SK-N-SH treated with all-trans-retinoic acid at 6 μM for 48 hours (cell line): ENCODE results near the gene GALNT15.

Experiments used
- ATAC-seq: fragments of 200-7000 bp; cut with Tn5 transposase; 3 replicates; pipeline ENCODE4 v1.9.1; 2020; ENCODE audit warnings: mild to moderate bottlenecking, moderate library complexity
- ARNTL ChIP-seq: fragments of 450-650 bp; formaldehyde crosslinking; IDR thresholded peaks from 2 replicates; pipeline ENCODE4 v1.5.0; 2020; ENCODE audit warnings: low read depth, mild to moderate bottlenecking, moderate library complexity, borderline replicate concordance
- BACH2 ChIP-seq: fragments of 250-450 bp; sonication (Bioruptor Pico); IDR thresholded peaks from 2 replicates; pipeline ENCODE4 v1.9.0; 2021; ENCODE audit warnings: mild to moderate bottlenecking, borderline replicate concordance
- CSDC2 ChIP-seq: fragments of 250-450 bp; sonication (Bioruptor Pico); IDR thresholded peaks from 2 replicates; pipeline ENCODE4 v1.5.0; 2020; ENCODE audit warnings: mild to moderate bottlenecking, moderate library complexity
- ESRRG ChIP-seq: fragments of 250-450 bp; sonication (Bioruptor Pico); IDR thresholded peaks from 2 replicates; pipeline ENCODE4 v1.6.1; 2021; ENCODE audit warnings: mild to moderate bottlenecking
- GLIS3 ChIP-seq: fragments of 250-450 bp; sonication (Bioruptor Pico); IDR thresholded peaks from 2 replicates; pipeline ENCODE4 v1.5.0; 2020; ENCODE audit warnings: mild to moderate bottlenecking, moderate library complexity
- ISL1 ChIP-seq: fragments of 250-450 bp; sonication (Bioruptor Pico); IDR thresholded peaks from 2 replicates; pipeline ENCODE4 v2.1.2; 2022; ENCODE audit warnings: mild to moderate bottlenecking, moderate library complexity
- OSR1 ChIP-seq: fragments of 250-450 bp; sonication (Bioruptor Pico); IDR thresholded peaks from 2 replicates; pipeline ENCODE4 v1.8.0; 2022; ENCODE audit warnings: moderate library complexity, mild to moderate bottlenecking, inconsistent platforms
- PPARA ChIP-seq: fragments of 250-450 bp; sonication (Bioruptor Pico); IDR thresholded peaks from 2 replicates; pipeline ENCODE4 v1.5.0; 2020; ENCODE audit warnings: mild to moderate bottlenecking, borderline replicate concordance
- RARB ChIP-seq: fragments of 250-450 bp; sonication (Bioruptor Pico); IDR thresholded peaks from 2 replicates; pipeline ENCODE4 v1.8.0; 2021; ENCODE audit warnings: mild to moderate bottlenecking, moderate library complexity
- SNAI2 ChIP-seq: fragments of 250-450 bp; sonication (Bioruptor Pico); IDR thresholded peaks from 2 replicates; pipeline ENCODE4 v1.5.0; 2020; ENCODE audit warnings: mild to moderate bottlenecking, moderate library complexity
- TCF4 ChIP-seq: fragments of 250-450 bp; sonication (Bioruptor Pico); IDR thresholded peaks from 2 replicates; pipeline ENCODE4 v1.8.0; 2021; ENCODE audit warnings: mild to moderate bottlenecking, moderate library complexity, borderline replicate concordance
- TOX ChIP-seq: fragments of 250-450 bp; sonication (Bioruptor Pico); IDR thresholded peaks from 2 replicates; pipeline ENCODE4 v1.8.0; 2021; ENCODE audit warnings: mild to moderate bottlenecking, moderate library complexity, borderline replicate concordance
- ZC3H10 ChIP-seq: fragments of 250-450 bp; sonication (Bioruptor Pico); IDR thresholded peaks from 2 replicates; pipeline ENCODE4 v1.5.1; 2021; ENCODE audit warnings: mild to moderate bottlenecking, moderate library complexity
- ZFP3 ChIP-seq: fragments of 250-450 bp; sonication (Bioruptor Pico); IDR thresholded peaks from 2 replicates; pipeline ENCODE4 v1.5.0; 2020; ENCODE audit warnings: mild to moderate bottlenecking, moderate library complexity
- ZFP30 ChIP-seq: fragments of 450-650 bp; formaldehyde crosslinking; IDR thresholded peaks from 2 replicates; pipeline ENCODE4 v1.5.0; 2022; ENCODE audit warnings: mild to moderate bottlenecking, moderate library complexity
- ZNF565 ChIP-seq: fragments of 450-650 bp; formaldehyde crosslinking; conservative IDR thresholded peaks from 2 replicates; pipeline ENCODE4 v1.5.0; 2020; ENCODE audit warnings: low read depth, mild to moderate bottlenecking, moderate library complexity
- ZNF70 ChIP-seq: fragments of 450-650 bp; formaldehyde crosslinking; IDR thresholded peaks from 2 replicates; pipeline ENCODE4 v1.5.0; 2020; ENCODE audit warnings: mild to moderate bottlenecking, moderate library complexity
- ZNF8 ChIP-seq: fragments of 450-650 bp; formaldehyde crosslinking; IDR thresholded peaks from 2 replicates; pipeline ENCODE4 v1.5.0; 2020; ENCODE audit warnings: mild to moderate bottlenecking, moderate library complexity
- TF ChIP-seq, protein P1 (sequence below): fragments of 250-450 bp; sonication (Bioruptor Pico); IDR thresholded peaks from 2 replicates; pipeline ENCODE4 v1.5.0; 2020; ENCODE audit warnings: mild to moderate bottlenecking, moderate library complexity
- TF ChIP-seq, protein P2 (sequence below): fragments of 250-450 bp; sonication (Bioruptor Pico); IDR thresholded peaks from 2 replicates; pipeline ENCODE4 v1.5.1; 2021; ENCODE audit warnings: mild to moderate bottlenecking, moderate library complexity
- TF ChIP-seq, protein P3 (sequence below): fragments of 250-450 bp; sonication (Bioruptor Pico); IDR thresholded peaks from 2 replicates; pipeline ENCODE4 v1.8.0; 2020; ENCODE audit warnings: mild to moderate bottlenecking, moderate library complexity, borderline replicate concordance
- TF ChIP-seq, protein P4 (sequence below): fragments of 250-450 bp; sonication (Bioruptor Pico); IDR thresholded peaks from 2 replicates; pipeline ENCODE4 v1.8.0; 2021; ENCODE audit warnings: low read depth, mild to moderate bottlenecking, moderate library complexity, borderline replicate concordance

GALNT15 gene

DNA sequence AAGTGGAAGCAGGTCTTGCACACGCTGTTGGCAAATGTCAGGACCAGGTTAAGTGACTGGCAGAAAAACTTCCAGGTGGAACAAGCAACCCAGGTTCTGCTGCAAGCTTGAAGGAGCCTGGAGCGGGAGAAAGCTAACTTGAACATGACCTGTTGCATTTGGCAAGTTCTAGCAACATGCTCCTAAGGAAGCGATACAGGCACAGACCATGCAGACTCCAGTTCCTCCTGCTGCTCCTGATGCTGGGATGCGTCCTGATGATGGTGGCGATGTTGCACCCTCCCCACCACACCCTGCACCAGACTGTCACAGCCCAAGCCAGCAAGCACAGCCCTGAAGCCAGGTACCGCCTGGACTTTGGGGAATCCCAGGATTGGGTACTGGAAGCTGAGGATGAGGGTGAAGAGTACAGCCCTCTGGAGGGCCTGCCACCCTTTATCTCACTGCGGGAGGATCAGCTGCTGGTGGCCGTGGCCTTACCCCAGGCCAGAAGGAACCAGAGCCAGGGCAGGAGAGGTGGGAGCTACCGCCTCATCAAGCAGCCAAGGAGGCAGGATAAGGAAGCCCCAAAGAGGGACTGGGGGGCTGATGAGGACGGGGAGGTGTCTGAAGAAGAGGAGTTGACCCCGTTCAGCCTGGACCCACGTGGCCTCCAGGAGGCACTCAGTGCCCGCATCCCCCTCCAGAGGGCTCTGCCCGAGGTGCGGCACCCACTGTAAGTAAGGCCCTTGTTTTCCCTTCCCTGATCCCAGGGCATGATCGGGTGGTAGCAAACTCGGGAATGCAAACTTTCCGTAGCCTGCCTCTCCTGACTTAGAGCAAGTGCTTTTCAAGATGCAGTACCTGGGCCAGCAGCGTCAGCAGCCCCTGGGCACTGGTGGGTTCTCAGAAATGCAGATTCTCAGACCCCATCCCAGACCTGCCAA lies 759 bp downstream of the GALNT15 start:
- TF ChIP-seq ESRRG (CRISPR knock-in tag) (no peak), ZC3H10 (no peak), ZNF70 (CRISPR knock-in tag) (no peak), CSDC2 (CRISPR knock-in tag) (no peak), RARB (no peak), ARNTL (CRISPR knock-in tag) (no peak), BACH2 (CRISPR knock-in tag) (no peak), TCF4 (CRISPR knock-in tag) (no peak), GLIS3 (CRISPR knock-in tag) (no peak), SNAI2 (CRISPR knock-in tag) (no peak), TOX (no peak)
- ATAC-seq = peak; percentile 1; the same call in 1 of the 3 replicates

DNA sequence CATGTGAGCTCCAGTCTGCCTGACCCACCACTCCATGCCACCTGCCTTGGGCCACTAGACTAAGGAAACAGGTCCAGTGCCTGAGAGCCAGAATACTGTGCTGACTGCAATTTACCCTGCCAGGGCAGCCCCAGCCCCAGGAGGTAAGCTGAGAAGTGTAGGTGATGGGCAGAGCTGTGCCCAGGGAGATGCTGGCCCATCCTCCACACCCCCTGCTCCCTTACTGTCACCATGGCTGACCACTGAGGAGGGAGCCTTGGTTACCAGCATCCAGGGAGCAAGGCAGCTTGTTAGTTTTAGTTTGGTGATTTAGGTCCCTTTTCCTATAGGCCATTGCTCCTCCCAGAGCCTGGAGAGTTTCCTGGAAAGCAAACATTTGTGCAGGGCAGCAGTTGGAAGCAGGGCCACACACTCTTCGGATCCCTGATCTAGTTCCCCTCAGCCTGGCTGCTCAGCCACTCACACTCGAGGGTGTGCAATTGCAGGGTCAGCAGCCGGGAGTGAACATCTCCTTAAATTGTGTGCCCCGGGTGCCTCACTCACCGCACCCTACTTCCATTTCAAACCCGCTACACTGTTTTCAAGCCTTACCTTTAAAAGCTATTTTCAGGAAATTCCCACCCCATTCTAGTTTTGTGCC lies 2.0 kb downstream of the GALNT15 start:
- ATAC-seq = no peak
- TF ChIP-seq, protein P1, sequence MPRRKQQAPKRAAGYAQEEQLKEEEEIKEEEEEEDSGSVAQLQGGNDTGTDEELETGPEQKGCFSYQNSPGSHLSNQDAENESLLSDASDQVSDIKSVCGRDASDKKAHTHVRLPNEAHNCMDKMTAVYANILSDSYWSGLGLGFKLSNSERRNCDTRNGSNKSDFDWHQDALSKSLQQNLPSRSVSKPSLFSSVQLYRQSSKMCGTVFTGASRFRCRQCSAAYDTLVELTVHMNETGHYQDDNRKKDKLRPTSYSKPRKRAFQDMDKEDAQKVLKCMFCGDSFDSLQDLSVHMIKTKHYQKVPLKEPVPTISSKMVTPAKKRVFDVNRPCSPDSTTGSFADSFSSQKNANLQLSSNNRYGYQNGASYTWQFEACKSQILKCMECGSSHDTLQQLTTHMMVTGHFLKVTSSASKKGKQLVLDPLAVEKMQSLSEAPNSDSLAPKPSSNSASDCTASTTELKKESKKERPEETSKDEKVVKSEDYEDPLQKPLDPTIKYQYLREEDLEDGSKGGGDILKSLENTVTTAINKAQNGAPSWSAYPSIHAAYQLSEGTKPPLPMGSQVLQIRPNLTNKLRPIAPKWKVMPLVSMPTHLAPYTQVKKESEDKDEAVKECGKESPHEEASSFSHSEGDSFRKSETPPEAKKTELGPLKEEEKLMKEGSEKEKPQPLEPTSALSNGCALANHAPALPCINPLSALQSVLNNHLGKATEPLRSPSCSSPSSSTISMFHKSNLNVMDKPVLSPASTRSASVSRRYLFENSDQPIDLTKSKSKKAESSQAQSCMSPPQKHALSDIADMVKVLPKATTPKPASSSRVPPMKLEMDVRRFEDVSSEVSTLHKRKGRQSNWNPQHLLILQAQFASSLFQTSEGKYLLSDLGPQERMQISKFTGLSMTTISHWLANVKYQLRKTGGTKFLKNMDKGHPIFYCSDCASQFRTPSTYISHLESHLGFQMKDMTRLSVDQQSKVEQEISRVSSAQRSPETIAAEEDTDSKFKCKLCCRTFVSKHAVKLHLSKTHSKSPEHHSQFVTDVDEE = no peak
- no peak for TF ChIP-seq SNAI2 (CRISPR knock-in tag)
- TF ChIP-seq, protein P2, sequence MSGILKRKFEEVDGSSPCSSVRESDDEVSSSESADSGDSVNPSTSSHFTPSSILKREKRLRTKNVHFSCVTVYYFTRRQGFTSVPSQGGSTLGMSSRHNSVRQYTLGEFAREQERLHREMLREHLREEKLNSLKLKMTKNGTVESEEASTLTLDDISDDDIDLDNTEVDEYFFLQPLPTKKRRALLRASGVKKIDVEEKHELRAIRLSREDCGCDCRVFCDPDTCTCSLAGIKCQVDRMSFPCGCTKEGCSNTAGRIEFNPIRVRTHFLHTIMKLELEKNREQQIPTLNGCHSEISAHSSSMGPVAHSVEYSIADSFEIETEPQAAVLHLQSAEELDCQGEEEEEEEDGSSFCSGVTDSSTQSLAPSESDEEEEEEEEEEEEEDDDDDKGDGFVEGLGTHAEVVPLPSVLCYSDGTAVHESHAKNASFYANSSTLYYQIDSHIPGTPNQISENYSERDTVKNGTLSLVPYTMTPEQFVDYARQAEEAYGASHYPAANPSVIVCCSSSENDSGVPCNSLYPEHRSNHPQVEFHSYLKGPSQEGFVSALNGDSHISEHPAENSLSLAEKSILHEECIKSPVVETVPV (CRISPR knock-in tag) = no peak
- no peak for TF ChIP-seq ARNTL (CRISPR knock-in tag)
- TF ChIP-seq, protein P3, sequence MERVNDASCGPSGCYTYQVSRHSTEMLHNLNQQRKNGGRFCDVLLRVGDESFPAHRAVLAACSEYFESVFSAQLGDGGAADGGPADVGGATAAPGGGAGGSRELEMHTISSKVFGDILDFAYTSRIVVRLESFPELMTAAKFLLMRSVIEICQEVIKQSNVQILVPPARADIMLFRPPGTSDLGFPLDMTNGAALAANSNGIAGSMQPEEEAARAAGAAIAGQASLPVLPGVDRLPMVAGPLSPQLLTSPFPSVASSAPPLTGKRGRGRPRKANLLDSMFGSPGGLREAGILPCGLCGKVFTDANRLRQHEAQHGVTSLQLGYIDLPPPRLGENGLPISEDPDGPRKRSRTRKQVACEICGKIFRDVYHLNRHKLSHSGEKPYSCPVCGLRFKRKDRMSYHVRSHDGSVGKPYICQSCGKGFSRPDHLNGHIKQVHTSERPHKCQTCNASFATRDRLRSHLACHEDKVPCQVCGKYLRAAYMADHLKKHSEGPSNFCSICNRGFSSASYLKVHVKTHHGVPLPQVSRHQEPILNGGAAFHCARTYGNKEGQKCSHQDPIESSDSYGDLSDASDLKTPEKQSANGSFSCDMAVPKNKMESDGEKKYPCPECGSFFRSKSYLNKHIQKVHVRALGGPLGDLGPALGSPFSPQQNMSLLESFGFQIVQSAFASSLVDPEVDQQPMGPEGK (CRISPR knock-in tag) = no peak
- TF ChIP-seq RARB = no peak
- TF ChIP-seq ZFP30 (CRISPR knock-in tag) = no peak
- TF ChIP-seq ESRRG (CRISPR knock-in tag) = no peak
- TF ChIP-seq BACH2 (CRISPR knock-in tag) = no peak
- no peak for TF ChIP-seq GLIS3 (CRISPR knock-in tag)
- no peak for TF ChIP-seq ZNF8
- no peak for TF ChIP-seq PPARA (CRISPR knock-in tag)
- no peak for TF ChIP-seq ZFP3
- no peak for TF ChIP-seq ZC3H10
- no peak for TF ChIP-seq CSDC2 (CRISPR knock-in tag)
- TF ChIP-seq OSR1 = no peak
- TF ChIP-seq ISL1 = no peak
- TF ChIP-seq ZNF565 (CRISPR knock-in tag) = no peak
- TF ChIP-seq, protein P4, sequence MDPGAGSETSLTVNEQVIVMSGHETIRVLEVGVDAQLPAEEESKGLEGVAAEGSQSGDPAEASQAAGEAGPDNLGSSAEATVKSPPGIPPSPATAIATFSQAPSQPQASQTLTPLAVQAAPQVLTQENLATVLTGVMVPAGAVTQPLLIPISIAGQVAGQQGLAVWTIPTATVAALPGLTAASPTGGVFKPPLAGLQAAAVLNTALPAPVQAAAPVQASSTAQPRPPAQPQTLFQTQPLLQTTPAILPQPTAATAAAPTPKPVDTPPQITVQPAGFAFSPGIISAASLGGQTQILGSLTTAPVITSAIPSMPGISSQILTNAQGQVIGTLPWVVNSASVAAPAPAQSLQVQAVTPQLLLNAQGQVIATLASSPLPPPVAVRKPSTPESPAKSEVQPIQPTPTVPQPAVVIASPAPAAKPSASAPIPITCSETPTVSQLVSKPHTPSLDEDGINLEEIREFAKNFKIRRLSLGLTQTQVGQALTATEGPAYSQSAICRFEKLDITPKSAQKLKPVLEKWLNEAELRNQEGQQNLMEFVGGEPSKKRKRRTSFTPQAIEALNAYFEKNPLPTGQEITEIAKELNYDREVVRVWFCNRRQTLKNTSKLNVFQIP = no peak

DNA sequence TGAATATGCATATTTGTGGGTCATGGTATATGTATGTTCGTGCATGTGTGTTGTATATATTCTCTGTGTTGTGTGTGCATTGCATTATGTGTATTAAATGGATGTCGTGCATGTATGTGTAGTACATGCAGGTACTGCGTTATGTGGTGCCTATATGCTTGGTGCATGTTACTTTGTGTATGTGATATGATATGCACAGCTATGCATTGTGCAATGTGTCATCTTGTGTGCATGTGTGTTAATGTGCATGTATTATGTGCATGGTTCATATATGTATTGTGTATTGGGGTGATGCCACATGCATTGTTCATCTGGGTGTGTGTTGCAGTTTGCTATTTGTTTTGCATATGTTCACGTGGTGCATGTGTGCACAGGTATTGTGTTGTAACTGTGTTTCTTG lies 2.9 kb downstream of the GALNT15 start:
- TF ChIP-seq ZC3H10 (no peak), ZFP30 (CRISPR knock-in tag) (no peak), ZNF565 (CRISPR knock-in tag) (no peak), TOX (no peak), ARNTL (CRISPR knock-in tag) (no peak), PPARA (CRISPR knock-in tag) (no peak), GLIS3 (CRISPR knock-in tag) (no peak), TCF4 (CRISPR knock-in tag) (no peak)
- TF ChIP-seq, protein P2 (CRISPR knock-in tag) = no peak
- ATAC-seq = no peak
